Measurements from ENCODE around the gene GEMIN7.

DNA sequence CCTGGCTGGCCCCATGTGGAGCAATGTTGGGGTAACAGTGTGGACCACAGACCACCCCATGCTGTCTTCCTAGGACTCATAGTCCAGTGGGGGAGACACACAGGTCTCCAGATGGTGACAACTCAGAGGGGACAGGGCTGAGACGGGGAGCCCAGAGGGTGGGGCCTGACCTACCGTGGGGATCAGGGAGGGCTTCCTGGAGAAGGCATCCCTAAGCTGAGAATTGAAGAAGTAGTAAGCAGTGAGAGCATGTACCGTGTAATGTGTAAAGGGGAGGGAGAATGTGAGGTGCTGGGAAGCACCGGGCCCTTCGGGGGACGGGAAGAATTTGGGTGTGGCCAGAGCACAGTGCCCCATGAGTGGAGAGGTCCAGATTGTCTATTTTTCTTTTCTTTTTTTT, 45.0 kb downstream of the GEMIN7 start:
- TF ChIP-seq POLR2A (IDR thresholded peaks at IDR 0.05; ENCODE audit: extremely low read depth, insufficient read length) (no peak), MYC (IDR thresholded peaks at IDR 0.05; ENCODE audit: low read depth, low read length) (no peak)
- TF ChIP-seq, protein P1, sequence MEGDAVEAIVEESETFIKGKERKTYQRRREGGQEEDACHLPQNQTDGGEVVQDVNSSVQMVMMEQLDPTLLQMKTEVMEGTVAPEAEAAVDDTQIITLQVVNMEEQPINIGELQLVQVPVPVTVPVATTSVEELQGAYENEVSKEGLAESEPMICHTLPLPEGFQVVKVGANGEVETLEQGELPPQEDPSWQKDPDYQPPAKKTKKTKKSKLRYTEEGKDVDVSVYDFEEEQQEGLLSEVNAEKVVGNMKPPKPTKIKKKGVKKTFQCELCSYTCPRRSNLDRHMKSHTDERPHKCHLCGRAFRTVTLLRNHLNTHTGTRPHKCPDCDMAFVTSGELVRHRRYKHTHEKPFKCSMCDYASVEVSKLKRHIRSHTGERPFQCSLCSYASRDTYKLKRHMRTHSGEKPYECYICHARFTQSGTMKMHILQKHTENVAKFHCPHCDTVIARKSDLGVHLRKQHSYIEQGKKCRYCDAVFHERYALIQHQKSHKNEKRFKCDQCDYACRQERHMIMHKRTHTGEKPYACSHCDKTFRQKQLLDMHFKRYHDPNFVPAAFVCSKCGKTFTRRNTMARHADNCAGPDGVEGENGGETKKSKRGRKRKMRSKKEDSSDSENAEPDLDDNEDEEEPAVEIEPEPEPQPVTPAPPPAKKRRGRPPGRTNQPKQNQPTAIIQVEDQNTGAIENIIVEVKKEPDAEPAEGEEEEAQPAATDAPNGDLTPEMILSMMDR (IDR thresholded peaks at IDR 0.05; ENCODE audit: low read depth, low read length), result no peak
- TF ChIP-seq, protein P2, sequence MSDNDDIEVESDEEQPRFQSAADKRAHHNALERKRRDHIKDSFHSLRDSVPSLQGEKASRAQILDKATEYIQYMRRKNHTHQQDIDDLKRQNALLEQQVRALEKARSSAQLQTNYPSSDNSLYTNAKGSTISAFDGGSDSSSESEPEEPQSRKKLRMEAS (IDR thresholded peaks at IDR 0.05; ENCODE audit: low read depth, low read length), result no peak

Data from NB4 (cell line).